ENCODE results near the gene SPRR5.

GRCh38 chr1:152998476-152998875 lies 51.5 kb downstream of the SPRR5 start:
- TF ChIP-seq, protein P1, sequence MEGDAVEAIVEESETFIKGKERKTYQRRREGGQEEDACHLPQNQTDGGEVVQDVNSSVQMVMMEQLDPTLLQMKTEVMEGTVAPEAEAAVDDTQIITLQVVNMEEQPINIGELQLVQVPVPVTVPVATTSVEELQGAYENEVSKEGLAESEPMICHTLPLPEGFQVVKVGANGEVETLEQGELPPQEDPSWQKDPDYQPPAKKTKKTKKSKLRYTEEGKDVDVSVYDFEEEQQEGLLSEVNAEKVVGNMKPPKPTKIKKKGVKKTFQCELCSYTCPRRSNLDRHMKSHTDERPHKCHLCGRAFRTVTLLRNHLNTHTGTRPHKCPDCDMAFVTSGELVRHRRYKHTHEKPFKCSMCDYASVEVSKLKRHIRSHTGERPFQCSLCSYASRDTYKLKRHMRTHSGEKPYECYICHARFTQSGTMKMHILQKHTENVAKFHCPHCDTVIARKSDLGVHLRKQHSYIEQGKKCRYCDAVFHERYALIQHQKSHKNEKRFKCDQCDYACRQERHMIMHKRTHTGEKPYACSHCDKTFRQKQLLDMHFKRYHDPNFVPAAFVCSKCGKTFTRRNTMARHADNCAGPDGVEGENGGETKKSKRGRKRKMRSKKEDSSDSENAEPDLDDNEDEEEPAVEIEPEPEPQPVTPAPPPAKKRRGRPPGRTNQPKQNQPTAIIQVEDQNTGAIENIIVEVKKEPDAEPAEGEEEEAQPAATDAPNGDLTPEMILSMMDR (IDR thresholded peaks at IDR 0.05; ENCODE audit: low read depth, low read length), result no peak
- TF ChIP-seq EZH2phosphoT487 (IDR thresholded peaks at IDR 0.05; ENCODE audit: low read depth), result no peak
